ENCODE measurements around the gene FLOT1.
"Not testable (repeated sequence)": the region's sequence is repeated elsewhere in the genome, so short reads cannot be mapped to it uniquely, and the experiment has no call there.

The FLOT1 gene

DNA sequence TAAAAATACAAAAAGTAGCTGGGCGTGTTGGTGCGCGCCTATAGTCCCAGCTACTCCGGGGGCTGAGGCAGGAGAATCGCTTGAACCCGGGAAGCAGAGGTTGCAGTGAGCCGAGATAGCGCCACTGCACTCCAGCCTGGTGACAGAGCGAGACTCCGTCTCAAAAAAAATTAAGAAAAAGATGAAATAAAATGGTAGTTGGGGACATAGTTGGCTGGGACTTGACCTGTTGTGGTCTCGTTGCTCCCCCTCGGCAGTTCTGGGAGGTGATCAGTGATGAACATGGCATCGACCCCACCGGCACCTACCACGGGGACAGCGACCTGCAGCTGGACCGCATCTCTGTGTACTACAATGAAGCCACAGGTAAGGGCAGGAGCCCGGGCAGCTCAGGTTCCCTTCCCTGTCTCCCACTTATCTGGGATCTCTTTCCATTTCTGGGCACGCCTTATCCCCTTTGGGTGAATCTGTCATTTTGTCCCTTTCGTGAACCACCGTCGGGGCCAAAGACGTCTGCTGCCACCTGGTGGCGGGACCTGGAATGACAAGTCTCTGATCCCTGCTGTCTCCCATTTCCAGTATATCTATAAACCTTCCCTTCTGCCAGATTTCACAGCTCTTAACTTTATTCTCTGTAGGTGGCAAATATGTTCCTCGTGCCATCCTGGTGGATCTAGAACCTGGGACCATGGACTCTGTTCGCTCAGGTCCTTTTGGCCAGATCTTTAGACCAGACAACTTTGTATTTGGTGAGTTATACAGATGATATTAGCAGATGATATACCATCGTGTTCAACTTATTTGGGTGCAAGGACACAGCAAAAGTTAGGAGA lies 20.0 kb downstream of the FLOT1 start:
- DNase-seq: peak; percentile 96

DNA sequence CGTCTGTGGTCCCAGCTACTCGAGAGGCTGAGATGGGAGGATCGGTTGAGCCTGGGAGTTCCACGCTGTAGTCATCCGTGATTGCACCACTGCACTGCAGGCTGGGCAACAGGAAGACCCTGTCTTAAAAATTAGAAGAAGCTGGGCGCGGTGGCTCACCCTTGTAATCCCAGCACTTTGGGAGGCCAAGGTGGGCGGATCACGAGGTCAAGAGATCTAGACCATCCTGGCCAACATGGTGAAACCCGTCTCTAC lies 20.5 kb downstream of the FLOT1 start:
- peak; percentile 72 for DNase-seq

DNA sequence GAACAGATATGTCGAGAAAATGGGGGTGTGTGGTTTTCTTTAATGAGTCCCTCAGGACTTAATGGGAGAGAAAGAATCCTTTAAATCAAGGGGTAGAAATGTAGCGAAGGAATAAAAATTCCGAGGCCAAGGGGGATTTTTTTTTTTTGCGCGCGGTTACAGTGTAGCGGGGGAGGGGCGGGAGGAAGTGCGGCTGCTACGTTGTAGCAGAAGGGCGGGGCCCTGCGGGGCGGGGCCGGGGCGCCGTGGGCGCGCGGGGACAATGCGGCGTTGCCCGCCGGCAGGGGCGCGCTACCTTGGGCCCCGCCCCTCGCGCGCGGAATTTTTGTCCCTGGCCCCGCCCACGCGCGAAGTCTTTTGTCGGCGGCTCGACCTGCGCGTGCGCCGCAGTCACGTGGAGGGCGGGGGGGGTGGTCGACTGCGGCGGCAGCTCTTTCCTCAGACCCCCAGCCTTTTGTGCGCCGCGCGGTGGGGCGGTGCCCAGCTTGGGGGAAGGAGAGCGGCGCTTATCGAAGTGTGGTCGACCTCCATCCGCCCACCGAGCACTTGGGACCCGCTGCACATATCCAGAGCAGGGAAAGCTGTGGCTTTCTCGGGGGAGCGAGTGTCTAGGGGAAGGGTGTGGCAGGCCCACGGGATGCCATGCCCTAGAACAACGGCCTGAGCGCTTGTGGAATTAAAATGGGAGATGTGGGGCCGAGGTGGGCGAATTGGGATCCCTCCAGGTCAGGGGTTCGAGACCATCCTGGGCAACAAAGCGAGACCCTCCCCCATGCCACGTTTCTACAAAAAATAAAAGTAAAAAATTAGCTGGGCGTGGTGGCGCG lies 21.1 kb downstream of the FLOT1 start:
- DNase-seq: peak; percentile 98

DNA sequence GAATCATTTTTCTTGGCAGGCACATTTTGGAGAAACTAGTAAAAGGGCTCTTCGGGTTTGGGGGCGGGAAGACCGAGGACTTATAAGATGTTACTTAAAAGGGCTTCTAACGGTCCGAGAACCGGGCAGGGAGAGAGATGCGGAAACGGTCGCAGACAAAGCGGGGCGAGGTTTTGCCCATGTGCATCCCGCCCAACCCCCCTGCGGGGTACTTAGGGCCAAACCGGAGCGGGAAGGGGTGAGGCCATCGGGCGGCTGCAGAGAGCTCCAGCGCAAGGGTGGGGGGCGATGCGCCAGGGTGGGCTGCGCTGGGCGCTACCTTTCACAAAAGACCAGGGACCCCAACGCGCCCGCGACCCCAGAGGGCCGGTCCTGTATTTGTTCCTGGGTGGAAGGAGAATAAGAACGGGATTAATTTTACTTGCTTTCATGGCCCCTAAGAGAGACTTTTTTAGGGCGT lies 21.7 kb downstream of the FLOT1 start:
- peak; percentile 89 for DNase-seq

DNA sequence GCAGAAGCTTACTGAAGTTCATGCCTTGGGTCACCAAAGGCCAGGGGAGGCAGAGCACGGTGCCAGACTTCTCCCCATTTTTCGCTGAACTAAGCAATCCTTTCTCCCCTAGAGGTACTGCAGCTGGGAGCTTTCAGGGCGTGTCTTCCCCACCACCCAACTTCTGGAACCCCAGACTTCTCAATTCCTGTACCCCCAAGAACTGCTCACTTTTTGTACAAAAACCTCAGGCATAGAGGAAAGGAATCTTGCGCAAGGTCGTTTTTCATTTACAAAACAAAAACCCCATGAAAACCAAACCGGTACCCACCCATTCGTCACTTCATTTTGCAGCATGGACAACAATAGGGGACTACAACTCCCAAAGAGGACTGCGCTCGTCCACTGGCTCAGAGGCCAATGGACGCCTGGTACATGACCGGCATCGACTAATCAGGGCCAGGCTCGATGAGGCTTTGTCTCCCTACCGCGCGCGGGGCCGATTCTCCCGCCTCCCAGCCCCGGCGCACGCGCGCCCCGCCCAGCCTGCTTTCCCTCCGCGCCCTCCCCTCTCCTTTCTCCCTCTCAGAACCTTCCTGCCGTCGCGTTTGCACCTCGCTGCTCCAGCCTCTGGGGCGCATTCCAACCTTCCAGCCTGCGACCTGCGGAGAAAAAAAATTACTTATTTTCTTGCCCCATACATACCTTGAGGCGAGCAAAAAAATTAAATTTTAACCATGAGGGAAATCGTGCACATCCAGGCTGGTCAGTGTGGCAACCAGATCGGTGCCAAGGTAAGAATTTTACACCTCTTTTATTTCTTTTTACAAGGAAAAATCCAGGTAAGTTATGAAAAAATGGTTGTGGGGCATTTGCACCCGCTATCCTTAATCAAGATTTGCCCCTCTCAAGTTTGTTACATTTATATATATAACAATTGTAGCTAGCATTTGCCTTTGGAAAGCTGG lies 22.4 kb downstream of the FLOT1 start, which contains the start of gene TUBB:
TUBB (plus strand) TSS at position 562 of the 947 bp plus-strand sequence; CDS start at position 717, 155 bp downstream.
- peak; percentile 97 for DNase-seq

DNA sequence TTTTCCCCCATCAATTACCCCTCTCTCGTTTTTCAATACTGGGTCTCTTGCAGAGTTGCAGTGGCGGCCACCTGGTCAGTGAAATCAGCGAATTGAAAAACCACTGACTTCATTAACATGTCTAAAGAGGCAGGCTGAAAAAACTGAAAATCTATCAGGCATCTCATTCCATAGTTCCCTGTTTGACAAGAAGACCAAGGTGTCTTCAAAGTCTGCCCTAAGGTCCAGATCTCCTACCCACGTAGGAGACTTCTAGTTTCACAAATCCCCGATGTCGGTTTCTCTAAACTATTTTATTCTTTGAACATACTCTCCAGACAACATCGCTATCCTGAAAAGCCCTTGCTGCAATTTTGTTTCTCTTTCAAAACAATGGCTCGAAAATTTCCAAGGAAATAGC lies 23.1 kb downstream of the FLOT1 start:
- DNase-seq: no peak

DNA sequence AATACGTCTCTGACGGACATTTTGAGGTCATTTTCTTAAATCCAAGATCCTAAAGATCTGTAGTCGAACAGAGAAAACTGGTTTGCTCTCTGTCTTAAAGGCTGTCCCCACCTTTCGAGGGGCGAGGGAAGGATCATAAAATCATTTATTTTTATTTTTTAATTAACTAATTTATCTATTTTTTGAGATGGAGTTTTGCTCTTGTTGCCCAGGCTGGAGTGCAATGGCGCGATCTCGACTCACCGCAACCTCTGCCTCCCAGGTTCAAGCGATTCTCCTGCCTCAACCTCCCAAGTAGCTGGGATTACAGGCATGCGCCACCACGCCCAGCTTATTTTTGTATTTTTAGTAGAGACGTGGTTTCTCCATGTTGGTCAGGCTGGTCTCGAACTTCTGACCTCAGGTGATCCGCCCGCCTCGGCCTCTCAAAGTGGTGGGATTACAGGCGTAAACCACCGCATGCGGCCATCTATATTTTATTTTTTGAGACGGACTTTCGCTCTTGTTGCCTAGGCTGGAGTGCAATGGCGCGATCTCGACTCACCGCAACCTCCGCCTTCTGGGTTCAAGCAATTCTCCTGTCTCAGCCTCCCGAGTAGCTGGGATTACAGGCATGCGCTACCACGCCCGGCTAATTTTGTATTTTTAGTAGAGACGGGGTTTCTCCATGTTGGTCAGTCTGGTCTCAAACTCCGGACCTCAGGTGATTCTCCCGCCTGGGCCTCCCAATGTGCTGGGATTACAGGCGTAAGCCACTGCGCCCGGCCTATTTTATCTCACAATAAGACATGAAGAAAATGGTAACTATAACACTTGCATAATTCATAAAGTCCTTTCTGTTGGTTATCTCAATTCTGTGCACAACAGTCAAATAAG lies 24.4 kb downstream of the FLOT1 start:
- not testable (repeated sequence) for DNase-seq

DNA sequence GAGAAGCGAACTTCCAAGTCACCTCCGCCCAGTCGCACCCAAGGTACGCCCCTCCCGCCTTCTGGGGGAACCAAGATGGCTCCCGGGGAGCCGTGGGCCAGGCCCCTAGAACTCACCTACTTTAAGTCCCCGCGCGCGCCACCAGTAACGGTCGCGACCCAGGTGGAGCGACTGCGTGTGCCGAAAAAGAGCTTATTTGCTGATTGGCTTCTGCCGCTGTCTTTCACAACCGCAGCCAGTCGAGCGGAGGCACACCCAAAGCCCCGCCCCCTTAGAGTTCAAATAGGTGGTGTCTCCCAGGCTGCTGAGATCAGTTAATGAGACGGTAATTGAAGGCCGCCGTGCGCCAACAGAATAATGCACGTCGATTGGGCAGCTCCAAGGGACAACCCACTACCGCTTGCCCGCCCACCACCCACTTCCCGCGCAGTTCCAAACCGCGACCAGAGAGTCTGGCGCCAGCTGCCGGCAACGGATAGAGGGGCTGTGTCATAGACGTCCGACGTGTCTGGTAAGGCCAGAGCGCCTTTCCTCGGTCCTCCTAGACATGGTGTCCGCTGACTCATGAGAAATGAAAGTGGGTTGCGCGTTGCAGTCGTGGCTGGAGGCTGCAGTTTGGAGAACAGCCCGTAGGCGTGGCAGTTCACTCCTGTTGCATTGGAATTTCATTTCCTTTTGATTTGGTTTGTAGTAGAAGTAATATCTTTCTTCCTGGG lies 25.2 kb downstream of the FLOT1 start, which contains the start of gene MDC1:
MDC1 (minus strand) TSS at position 153 of the 716 bp plus-strand sequence. CDS start 2,106 bp downstream, outside the sequence.
- DNase-seq: peak; percentile 97

DNA sequence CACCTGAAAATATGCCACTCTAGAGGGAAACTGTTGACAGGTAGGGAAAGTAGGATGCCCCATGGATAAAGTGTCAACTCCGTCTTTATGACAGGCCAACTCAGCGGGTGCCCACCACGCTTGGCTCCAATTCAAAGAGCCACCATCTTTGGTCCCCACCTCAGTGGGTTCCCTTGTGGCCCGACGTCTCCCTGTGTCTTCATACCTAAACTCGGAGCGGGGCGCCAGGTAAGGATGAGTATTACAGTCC lies 25.7 kb downstream of the FLOT1 start:
- no peak for DNase-seq

DNA sequence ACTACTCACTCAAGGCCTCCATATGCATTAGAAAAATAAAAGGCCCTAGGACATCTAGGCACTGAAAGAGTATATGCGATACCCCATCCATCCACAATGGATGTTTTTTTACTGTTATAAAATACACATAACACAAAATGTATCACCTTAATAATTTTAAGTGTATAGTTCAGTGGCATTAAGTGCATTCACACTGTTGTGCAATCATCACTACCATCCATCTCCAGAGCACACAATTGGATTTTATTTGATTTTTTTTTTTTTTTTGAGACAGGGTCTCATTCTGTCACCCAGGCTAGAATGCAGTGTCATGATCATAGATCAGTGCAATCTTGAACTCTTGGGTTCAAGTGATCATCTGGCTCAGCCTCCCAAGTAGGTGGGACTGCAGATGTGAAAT lies 28.2 kb downstream of the FLOT1 start:
- no peak for DNase-seq

DNA sequence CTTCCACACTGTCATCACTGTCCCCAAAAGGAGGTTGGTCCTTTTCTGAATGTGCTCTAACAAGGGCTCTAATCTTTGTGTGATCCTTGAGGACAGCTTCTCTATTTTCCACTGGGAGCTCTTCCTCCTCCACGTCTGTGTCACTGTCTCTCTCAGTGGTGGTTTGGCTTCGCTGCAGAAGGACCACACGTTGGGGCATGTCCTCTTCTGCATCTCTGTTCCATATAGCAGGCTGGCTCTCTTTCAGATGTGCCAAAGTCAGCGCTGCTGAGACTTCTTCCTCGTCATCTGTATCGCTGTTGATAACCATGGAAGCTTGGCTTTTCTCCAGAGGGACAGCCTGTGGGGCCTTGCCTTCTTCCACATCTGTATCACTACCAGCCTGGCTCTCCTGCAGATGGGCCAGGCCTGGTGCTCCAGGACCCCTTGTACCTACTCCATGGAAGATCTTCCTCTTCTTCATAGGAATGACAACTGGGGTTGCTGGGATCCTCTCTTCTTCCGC lies 30.0 kb downstream of the FLOT1 start:
- DNase-seq: no peak

DNA sequence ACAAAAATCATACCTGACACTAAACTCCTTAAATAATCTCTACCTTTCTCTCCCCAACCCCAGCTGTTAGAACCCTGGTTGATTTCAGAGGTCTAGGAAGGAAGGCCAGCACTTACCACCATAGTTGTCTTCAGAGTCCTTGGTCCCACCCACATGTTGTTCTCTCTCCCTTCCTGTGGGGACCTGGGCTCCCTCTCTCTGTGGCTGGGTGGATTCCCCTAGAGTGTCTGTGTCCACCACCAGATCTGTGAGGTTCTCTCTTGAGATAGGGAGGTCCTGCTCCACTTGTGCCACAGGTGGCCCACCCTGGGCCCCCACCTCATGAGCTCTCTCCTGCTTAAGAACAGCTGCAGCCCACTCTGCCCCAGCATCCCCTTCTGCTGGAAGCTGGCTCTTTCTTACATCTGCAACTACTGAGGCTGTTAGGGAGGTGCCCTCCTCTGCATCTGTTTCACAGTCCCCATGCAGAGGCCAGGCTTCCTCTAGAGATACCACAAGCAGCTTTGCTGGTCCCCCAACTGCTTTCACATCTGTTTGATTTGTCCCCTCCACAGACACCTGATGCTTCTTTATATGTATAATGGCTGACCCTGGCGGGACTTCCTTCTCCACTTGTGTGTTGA lies 30.6 kb downstream of the FLOT1 start:
- DNase-seq: no peak

DNA sequence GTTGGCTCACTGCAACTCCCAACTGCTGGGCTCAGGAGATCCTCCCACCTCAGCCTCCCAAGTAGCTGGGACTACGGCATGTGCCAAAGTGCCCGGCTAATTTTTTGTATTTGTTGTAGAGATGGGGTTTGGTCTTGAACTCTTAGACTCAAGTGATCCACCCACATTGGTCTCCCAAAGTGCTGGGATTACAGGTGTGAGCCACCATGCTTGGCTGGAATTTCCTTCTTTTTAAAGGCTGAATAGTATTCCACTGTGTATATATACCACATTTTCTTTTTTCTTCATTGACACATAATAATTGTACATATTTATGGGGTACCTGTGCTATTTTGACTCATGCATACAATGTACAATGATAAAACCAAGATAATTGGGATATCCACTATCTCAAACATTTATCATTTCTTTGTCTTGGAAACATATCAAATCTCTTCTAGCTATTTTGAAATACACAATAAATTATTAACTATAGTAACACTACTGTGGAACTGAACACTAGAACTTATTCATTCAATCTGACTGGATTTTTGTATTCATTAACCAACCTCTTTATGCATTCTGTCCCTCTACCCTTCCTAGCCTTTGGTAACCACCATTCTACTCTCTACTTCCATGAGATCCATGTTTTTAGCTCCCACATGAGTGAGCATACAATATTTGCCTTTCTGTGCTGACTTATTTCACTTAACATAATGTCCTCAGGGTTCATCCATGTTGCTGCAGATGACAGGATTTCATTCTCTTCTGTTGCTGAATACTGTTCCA lies 33.2 kb downstream of the FLOT1 start:
- DNase-seq: no peak

DNA sequence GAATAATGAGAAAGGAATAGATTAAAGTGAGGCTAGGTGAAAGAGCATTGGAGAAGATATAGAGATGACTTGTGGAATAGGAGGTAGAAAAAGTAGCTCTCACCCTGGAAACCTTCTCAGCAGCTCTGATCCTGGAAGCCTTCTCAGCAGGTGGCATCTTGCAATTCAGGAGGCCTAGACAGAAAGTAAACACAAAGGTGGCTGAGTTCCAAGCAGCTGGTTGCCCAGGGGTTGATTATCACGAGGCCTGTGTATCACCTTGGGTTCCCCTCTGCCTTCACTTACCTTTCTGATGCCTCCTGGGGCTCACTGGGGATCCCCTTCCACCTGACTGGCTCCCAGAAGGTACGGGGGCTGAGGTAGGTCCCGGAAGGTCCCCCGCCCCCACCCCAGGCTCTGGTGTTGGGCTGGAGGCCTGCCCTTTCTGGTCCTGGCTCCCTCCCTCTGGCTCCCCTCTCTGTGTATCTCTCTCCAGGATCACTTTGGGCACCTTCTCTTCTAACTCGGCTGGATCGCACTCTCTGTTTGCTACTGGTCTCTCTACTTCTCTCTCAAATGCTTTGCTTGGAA lies 35.1 kb downstream of the FLOT1 start:
- no peak for DNase-seq

DNA sequence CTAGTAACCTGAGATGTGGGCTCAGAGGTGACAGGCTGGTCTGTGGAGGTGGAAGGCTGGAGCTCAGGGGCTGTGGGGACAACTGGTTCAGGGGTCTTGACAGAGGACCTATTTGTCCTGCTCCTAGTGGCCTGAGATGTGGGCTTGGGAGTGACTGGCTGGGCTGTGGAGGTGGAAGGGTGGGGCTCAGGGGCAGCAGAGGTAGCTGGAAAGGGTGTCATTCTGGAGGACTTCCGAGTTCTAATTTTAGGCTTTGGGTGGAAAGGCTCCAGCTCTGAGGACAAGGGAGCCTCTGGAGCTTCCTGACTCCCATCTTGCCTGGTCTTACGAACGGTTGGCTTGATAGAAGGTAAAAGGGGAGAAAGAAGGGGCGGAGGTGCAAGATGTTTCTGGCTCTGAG lies 36.9 kb downstream of the FLOT1 start:
- DNase-seq: no peak

DNA sequence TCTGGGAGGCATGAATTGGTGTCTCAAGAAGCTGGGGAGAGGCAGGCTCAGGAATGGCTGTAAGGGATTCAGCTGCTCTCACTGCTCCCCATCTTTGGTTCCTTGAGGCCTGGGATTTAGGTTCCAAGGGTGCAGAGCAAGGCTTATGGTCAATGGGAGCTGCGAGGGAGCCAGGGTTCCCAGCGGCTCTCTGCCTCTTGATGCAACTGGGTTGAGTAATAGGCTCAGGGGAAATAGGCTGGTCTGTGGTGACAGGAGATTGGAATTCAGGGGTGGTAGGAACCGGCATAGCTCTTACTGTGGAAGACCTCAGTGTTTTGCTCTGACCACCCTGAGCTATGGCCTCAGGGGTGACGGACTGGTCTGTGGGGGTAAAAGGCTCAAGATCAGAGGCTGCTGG lies 38.7 kb downstream of the FLOT1 start:
- DNase-seq: no peak

DNA sequence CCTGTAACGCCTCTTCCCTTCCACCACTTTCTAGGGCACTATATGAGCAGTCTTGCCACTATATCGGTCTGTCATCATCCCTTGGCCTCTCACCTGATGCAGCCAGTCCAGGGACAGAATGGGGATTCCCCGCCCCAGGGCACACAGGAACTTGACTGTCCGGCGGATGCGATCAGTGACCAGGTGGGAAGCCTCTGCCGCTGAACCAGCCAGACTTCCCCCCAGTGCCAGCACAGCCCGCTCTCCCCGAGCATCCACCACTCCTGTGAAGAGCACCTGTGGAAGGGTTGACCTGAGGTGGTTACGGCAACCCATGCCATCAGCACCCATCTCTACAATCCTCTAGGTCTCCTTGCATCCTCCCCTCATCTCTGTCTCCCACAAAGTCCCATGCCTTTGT lies 39.5 kb downstream of the FLOT1 start:
- DNase-seq: no peak

DNA sequence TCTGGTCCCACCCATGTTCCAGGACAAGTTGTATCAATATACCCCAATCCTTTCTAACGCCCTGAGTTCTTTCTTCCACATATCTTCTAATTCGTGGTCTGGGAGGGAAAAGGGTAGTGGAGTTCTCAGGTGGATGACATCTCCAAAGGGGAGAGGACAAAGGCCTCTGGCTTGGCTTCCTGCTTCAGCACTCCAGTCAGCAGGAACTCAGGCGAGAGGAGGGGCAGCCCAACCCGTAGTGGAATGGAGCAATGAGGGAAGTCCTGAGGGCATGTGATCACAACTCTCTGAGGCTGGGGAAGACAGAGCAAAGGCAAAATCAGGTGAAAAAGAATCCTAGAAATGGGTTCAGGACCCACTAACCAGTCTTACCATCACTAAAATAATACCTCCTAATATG lies 42.1 kb downstream of the FLOT1 start:
- DNase-seq: no peak

DNA sequence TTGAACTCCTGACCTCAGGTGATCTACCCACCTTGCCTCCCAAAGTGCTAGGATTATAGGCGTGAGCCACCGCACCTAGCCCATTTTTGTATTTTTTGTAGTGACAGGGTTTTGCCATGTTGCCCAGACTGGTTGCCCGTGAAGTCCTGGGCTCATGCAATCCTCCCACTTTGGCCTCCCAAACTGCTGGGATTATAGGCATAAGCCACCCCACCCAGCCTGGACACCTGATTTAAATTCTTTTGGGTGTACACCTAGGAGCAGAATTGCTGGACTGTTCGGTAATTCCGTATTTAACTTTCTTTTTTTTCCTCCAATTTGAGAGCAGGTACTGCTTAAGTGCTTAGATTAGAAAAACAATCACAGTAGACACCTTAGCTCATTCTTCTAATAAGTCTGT lies 46.1 kb downstream of the FLOT1 start:
- DNase-seq: no peak

Data from activated CD8-positive, alpha-beta memory T cell treated with anti-CD3 and anti-CD28 coated beads for 24 hours (primary cell).